GM21381 (cell line): Measurements from ENCODE around the gene SOX30.
"Not testable (repeated sequence)": the region's sequence is repeated elsewhere in the genome, so short reads cannot be mapped to it uniquely, and the experiment has no call there.

Source experiments
- ATAC-seq: cut with Tn5 transposase; IDR thresholded peaks from one replicate; pipeline ENCODE4 v1.9.1; 2021; ENCODE audit warnings: mild to moderate bottlenecking, moderate library complexity; ENCODE audit not compliant: unreplicated experiment

Gene SOX30

GRCh38 chr5:157652377-157652692 lies at the start of gene SOX30:
Gene SOX30 (minus strand): TSS chr5:157652438. CDS start chr5:157652078, 360 bp downstream.
- ATAC-seq = no peak

GRCh38 chr5:157698674-157699073 lies 46.4 kb upstream of the SOX30 start:
- ATAC-seq = not testable (repeated sequence)

- not testable (repeated sequence) for ATAC-seq
Measured at GRCh38 chr5:157696154-157696553, 43.9 kb upstream of the SOX30 start.

GRCh38 chr5:157693816-157694215 lies 41.6 kb upstream of the SOX30 start:
- not testable (repeated sequence) for ATAC-seq

- ATAC-seq = no peak
Measured at GRCh38 chr5:157690690-157691433, 38.6 kb upstream of the SOX30 start.

- ATAC-seq = no peak
Measured at GRCh38 chr5:157689942-157690689, 37.9 kb upstream of the SOX30 start.

- ATAC-seq = no peak
Measured at GRCh38 chr5:157687198-157687554, 34.9 kb upstream of the SOX30 start.

- ATAC-seq = not testable (repeated sequence)
Measured at GRCh38 chr5:157686276-157687197, 34.3 kb upstream of the SOX30 start.

GRCh38 chr5:157682257-157682656 lies 30.0 kb upstream of the SOX30 start:
- no peak for ATAC-seq

GRCh38 chr5:157681048-157681447 lies 28.8 kb upstream of the SOX30 start:
- ATAC-seq = no peak

- ATAC-seq = no peak
Measured at GRCh38 chr5:157680239-157680638, 28.0 kb upstream of the SOX30 start.

GRCh38 chr5:157679801-157680200 lies 27.6 kb upstream of the SOX30 start:
- no peak for ATAC-seq

GRCh38 chr5:157677931-157678330 lies 25.7 kb upstream of the SOX30 start:
- ATAC-seq = no peak

GRCh38 chr5:157674351-157674750 lies 22.1 kb upstream of the SOX30 start:
- not testable (repeated sequence) for ATAC-seq

GRCh38 chr5:157672976-157673375 lies 20.7 kb upstream of the SOX30 start:
- ATAC-seq = no peak

GRCh38 chr5:157671592-157672330 lies 19.5 kb upstream of the SOX30 start:
- ATAC-seq = no peak

GRCh38 chr5:157670662-157671591 lies 18.7 kb upstream of the SOX30 start, which contains the start of gene C5orf52:
Gene C5orf52 (plus strand): TSS chr5:157671533. CDS start chr5:157671615, 82 bp downstream.
- ATAC-seq = no peak

GRCh38 chr5:157669701-157670097 lies 17.5 kb upstream of the SOX30 start:
- ATAC-seq = no peak

- ATAC-seq = no peak
Measured at GRCh38 chr5:157668356-157668755, 16.1 kb upstream of the SOX30 start.
